Measurements from ENCODE around the gene HAPLN1.

GRCh38 chr5:83750749-83751148 lies 30.1 kb upstream of the HAPLN1 start:
- TF ChIP-seq CTCF (conservative IDR thresholded peaks at IDR 0.05; ENCODE audit: low read length) (no peak), EZH2phosphoT487 (IDR thresholded peaks at IDR 0.05; ENCODE audit: borderline replicate concordance) (no peak)

Data from Loucy (cell line).